ENCODE measurements around the gene PGR. TPM values are rescaled to one million over a fixed set of nuclear protein-coding genes. Genes with fewer than 3 reads are reported as not detected.
"Not testable (repeated sequence)": the region's sequence is repeated elsewhere in the genome, so short reads cannot be mapped to it uniquely, and the experiment has no call there.

PGR gene
- total RNA-seq, 1 experiment from 2014 or later = not detected

GRCh38 chr11:101045415-101045814 lies 84.2 kb downstream of the PGR start:
- DNase-seq = no peak
- H3K27ac ChIP-seq = no peak overlapping the region

DNA sequence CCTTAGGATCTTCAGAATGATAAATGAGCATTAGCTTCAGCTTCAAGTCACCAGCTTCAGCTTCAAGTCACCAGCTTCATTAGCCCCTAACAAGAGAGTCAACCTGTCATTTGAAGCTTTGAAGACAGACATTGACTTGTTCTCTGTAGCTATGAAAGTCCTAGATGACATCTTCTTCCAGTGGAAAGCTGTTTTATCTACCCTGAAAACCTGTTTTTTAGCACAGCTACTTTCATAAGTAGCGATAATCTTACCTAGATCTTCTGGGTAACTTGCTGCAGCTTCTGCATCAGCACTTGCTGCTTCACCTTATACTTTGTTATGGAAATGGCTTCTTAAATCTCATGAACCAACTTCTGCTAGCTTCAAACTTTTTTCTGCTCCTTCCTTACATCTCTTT lies 85.7 kb downstream of the PGR start:
- Histone ChIP-seq H3K9me3 (replicated peaks) (no peaks in the 10 kb centered on the region), H3K27me3 (no peaks in the 10 kb centered on the region), H3K4me1 (no peaks in the 10 kb centered on the region), H3K4me3 (no peak overlapping the region), H3K27ac (no peak overlapping the region), H3K36me3 (no peaks in the 10 kb centered on the region)
- DNase-seq = no peak

More at GRCh38 chr11:101045415-101045814, 84.2 kb downstream of the PGR start:
- H3K9me3 ChIP-seq (replicated peaks) = no peaks in the 10 kb centered on the region
- H3K36me3 ChIP-seq = no peaks in the 10 kb centered on the region
- H3K27me3 ChIP-seq = no peaks in the 10 kb centered on the region
- no peaks in the 10 kb centered on the region for H3K4me1 ChIP-seq
- no peak overlapping the region for H3K4me3 ChIP-seq

DNA sequence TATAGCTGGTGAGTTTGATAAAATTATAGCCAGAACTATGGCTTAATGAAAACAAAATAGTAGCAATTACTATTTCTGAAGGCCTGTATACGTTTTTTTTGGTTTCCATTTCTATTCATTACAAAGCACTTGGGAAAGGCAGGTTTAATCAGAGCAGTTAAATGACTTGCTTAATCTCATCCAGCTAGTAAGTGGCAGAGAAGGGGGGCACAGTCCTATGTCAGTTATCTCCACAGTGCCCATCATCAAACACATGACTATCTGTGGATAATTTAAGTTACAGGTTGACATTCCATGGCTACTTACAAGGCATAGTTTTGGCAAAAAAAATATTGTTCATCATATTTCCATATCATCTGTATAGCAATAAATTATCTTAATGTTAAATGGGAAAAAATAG lies 93.7 kb downstream of the PGR start:
- H3K27me3 ChIP-seq = no peaks in the 10 kb centered on the region
- no peak overlapping the region for H3K4me3 ChIP-seq
- H3K36me3 ChIP-seq = no peaks in the 10 kb centered on the region
- no peak overlapping the region for H3K27ac ChIP-seq
- no peak for DNase-seq
- no peaks in the 10 kb centered on the region for H3K9me3 ChIP-seq (replicated peaks)
- no peaks in the 10 kb centered on the region for H3K4me1 ChIP-seq

- no peaks in the 10 kb centered on the region for H3K4me1 ChIP-seq
- no peaks in the 10 kb centered on the region for H3K36me3 ChIP-seq
- DNase-seq = peak; percentile 11 to 20
- no peaks in the 10 kb centered on the region for H3K9me3 ChIP-seq (replicated peaks)
- H3K4me3 ChIP-seq = no peak overlapping the region
- H3K27me3 ChIP-seq = no peaks in the 10 kb centered on the region
- H3K27ac ChIP-seq = no peak overlapping the region
Measured at GRCh38 chr11:101034076-101034475, 95.5 kb downstream of the PGR start.

DNA sequence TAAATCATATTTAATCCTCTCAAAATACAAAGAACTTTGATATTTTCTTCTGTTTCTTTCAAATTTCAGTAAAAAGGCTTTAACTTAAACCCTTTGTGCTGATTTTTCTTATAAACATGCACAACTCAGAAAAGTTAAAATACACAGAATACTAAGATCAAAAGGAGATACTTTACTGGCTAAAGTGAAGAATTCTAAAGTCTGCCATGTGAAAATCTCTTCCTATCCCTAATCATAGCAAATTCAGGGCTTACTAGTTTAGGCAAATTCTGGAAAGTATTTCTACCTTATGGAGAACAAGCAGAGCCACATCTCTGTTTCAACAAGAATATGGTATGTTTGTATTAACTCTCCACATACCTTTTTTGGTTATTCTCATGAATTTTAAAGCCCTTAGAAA lies 96.6 kb downstream of the PGR start:
- no peak overlapping the region for H3K27ac ChIP-seq
- no peaks in the 10 kb centered on the region for H3K27me3 ChIP-seq
- no peak for DNase-seq
- H3K4me3 ChIP-seq = no peak overlapping the region
- no peaks in the 10 kb centered on the region for H3K36me3 ChIP-seq
- no peaks in the 10 kb centered on the region for H3K9me3 ChIP-seq (replicated peaks)
- H3K4me1 ChIP-seq = no peaks in the 10 kb centered on the region

DNA sequence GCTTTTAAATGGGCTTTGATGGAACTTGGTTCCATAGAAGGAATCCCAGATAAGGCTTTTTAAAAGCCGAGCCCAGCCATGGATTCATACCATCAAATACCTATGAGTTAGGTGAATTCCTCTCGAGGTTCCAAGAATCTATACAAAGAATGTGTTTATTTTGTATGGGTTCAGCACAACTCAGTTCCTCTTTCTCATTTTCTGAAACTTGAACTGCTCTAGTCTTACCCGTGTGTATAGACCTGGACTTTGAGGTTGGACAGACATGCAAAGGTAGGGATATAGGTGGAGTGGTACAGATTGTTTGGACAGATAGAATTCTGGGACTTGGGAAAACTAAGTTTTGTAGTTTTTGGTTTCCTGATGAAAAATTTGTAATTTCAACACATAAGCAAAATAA lies 97.9 kb downstream of the PGR start:
- no peaks in the 10 kb centered on the region for H3K27me3 ChIP-seq
- DNase-seq = no peak
- no peaks in the 10 kb centered on the region for H3K36me3 ChIP-seq

GRCh38 chr11:101030692-101031091 lies 98.9 kb downstream of the PGR start:
- Histone ChIP-seq H3K4me1 (no peaks in the 10 kb centered on the region), H3K27me3 (no peaks in the 10 kb centered on the region), H3K27ac (no peak overlapping the region), H3K9me3 (replicated peaks) (no peaks in the 10 kb centered on the region), H3K4me3 (no peak overlapping the region), H3K36me3 (no peaks in the 10 kb centered on the region)
- DNase-seq = no peak

More for the DNA sequence above, 97.9 kb downstream of the PGR start:
- H3K4me3 ChIP-seq = no peak overlapping the region
- no peaks in the 10 kb centered on the region for H3K4me1 ChIP-seq
- H3K27ac ChIP-seq = no peak overlapping the region
- H3K9me3 ChIP-seq (replicated peaks) = no peaks in the 10 kb centered on the region

DNA sequence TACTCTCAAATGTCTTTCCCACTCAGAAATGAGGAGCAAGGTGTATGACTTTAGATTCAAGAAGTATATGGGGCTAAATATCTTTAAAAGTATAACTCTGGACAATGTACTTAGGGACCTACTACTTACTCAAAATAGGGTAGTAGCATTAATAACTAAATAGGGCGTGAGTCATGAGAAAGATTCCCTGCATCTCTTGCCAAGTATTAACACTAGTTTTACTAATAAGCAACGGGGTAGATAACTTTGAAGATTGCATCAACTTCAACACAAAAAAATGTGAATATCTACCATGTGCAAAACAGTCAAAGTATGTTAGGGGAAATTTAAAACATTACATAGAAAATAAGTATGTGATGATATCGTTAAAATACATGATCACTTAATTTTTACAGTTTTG lies 99.6 kb downstream of the PGR start:
- Histone ChIP-seq H3K4me3 (no peak overlapping the region), H3K27ac (no peak overlapping the region), H3K36me3 (no peaks in the 10 kb centered on the region), H3K4me1 (no peaks in the 10 kb centered on the region), H3K27me3 (no peaks in the 10 kb centered on the region), H3K9me3 (replicated peaks) (no peaks in the 10 kb centered on the region)
- DNase-seq = no peak

DNA sequence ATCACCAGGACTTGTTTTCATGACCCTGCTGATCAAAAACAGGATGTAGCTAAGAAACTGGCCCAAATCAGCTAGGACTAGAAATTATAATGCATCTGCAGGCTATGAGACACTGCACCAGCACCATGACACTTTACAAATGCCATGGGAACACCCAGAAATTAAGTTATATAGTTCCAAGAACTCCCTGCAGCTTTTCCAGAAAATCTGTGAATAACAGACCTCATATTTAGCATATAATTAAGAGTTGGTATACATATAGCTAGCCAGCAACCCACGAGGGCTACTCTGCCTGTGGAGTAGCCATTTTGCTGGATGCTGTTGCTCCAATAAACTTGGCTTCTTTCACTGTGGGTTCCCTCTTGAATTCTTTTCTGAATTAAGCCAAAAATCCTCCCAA lies 101.0 kb downstream of the PGR start:
- H3K27me3 ChIP-seq = no peaks in the 10 kb centered on the region
- no peak overlapping the region for H3K27ac ChIP-seq
- H3K4me3 ChIP-seq = no peak overlapping the region
- no peaks in the 10 kb centered on the region for H3K4me1 ChIP-seq
- no peak for DNase-seq
- no peaks in the 10 kb centered on the region for H3K36me3 ChIP-seq
- no peaks in the 10 kb centered on the region for H3K9me3 ChIP-seq (replicated peaks)

- H3K4me1 ChIP-seq = no peaks in the 10 kb centered on the region
- DNase-seq = no peak
Measured at GRCh38 chr11:101022256-101022655, 107.4 kb downstream of the PGR start.

DNA sequence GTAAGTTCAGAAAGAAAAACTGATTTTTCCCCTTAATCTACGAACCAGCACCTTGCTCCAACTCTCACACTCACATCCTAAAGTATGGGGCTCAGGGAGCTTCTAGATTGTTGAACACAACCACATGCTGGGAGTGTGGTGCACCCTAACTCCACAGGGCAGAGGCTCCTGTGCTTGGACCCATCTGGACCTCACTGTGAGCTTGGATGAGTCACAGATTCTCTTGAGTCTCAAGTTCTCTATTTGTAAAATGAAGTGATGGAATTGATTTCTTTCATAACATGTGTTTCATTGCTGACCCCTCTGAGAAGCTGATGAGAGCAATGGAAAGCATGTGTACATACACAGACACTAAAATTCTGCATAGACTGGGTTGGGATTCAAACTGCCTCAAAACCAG lies 109.7 kb downstream of the PGR start:
- H3K9me3 ChIP-seq (replicated peaks) = no peaks in the 10 kb centered on the region
- no peak for DNase-seq
- H3K4me1 ChIP-seq = no peaks in the 10 kb centered on the region
- no peaks in the 10 kb centered on the region for H3K27me3 ChIP-seq
- no peaks in the 10 kb centered on the region for H3K36me3 ChIP-seq
- H3K27ac ChIP-seq = no peak overlapping the region
- no peak overlapping the region for H3K4me3 ChIP-seq

More at GRCh38 chr11:101022256-101022655, 107.4 kb downstream of the PGR start:
- Histone ChIP-seq H3K27ac (no peak overlapping the region), H3K4me3 (no peak overlapping the region), H3K36me3 (no peaks in the 10 kb centered on the region), H3K27me3 (no peaks in the 10 kb centered on the region), H3K9me3 (replicated peaks) (no peaks in the 10 kb centered on the region)

DNA sequence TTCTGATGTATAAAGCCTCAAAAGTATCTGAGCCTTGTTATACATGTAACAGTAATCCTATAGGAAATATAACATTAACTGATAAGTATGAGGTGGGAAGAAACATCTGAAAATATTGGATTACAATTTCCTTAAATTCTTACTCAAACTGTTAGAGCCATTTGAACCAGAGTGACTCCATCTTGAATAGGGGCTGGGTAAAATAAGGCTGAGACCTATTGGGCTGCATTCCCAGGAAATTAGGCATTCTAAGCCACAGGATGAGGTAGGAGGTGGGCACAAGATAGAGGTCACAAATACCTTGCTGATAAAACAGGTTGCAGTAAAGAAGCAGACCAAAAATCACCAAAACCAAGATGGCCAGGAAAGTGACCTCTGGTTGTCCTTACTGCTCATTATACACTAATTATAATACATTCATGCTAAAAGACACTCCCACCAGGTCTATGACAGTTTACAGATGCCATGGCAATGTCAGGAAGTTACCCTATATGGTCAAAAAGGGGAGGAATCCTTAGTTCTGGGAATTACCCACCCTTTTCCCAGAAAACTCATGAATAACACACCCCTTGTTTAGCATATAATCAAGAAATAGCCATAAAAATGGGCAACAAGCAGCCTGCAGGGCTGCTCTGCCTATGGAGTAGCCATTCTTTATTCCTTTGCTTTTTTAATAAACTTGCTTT lies 114.9 kb downstream of the PGR start:
- no peak for DNase-seq

GRCh38 chr11:101013702-101014101 lies 115.9 kb downstream of the PGR start:
- DNase-seq; H3K4me3 ChIP-seq; H3K9me3 ChIP-seq (replicated peaks); H3K36me3 ChIP-seq; H3K27ac ChIP-seq; H3K27me3 ChIP-seq: not testable (repeated sequence)
- peaks cover 13% of the 10 kb centered on the region for H3K4me1 ChIP-seq

More for the DNA sequence above, 114.9 kb downstream of the PGR start:
- H3K27ac ChIP-seq = no peak overlapping the region
- no peaks in the 10 kb centered on the region for H3K27me3 ChIP-seq
- H3K36me3 ChIP-seq = no peaks in the 10 kb centered on the region
- H3K4me1 ChIP-seq = peaks cover 13% of the 10 kb centered on the region
- no peaks in the 10 kb centered on the region for H3K9me3 ChIP-seq (replicated peaks)
- H3K4me3 ChIP-seq = no peak overlapping the region

GRCh38 chr11:101011881-101012280 lies 117.7 kb downstream of the PGR start:
- Histone ChIP-seq H3K4me3 (no peak overlapping the region), H3K27me3 (no peaks in the 10 kb centered on the region), H3K36me3 (no peaks in the 10 kb centered on the region), H3K9me3 (replicated peaks) (no peaks in the 10 kb centered on the region), H3K4me1 (peaks cover 13% of the 10 kb centered on the region), H3K27ac (peak overlapping the region; percentile 38)
- peak; percentile 37 to 58 for DNase-seq

GRCh38 chr11:101010899-101011298 lies 118.7 kb downstream of the PGR start:
- H3K36me3 ChIP-seq = no peaks in the 10 kb centered on the region
- no peak for DNase-seq
- no peak overlapping the region for H3K4me3 ChIP-seq
- peaks cover 13% of the 10 kb centered on the region for H3K4me1 ChIP-seq
- H3K9me3 ChIP-seq (replicated peaks) = no peaks in the 10 kb centered on the region
- H3K27ac ChIP-seq = no peak overlapping the region
- H3K27me3 ChIP-seq = no peaks in the 10 kb centered on the region

DNA sequence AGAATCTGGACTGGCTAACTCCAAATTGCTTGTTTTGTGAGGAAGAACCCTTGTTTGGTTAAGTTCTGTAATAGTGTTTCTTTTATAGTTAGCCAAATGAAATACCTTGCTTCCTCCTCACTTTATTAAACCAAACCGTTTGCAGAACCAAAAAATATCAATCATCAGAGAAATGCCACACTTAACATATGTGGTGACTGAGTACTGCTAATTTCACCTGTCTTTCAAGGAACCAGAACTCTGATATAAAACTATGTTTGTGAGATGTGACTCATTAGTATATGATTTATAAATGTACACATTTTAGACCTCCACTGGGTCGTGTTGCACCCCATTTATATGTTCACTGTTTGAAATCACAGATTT lies 119.9 kb downstream of the PGR start:
- H3K4me1 ChIP-seq = peaks cover 13% of the 10 kb centered on the region
- DNase-seq = no peak

More for the DNA sequence above, 119.9 kb downstream of the PGR start:
- Histone ChIP-seq H3K27me3 (no peaks in the 10 kb centered on the region), H3K9me3 (replicated peaks) (no peaks in the 10 kb centered on the region), H3K27ac (no peak overlapping the region), H3K36me3 (no peaks in the 10 kb centered on the region), H3K4me3 (no peak overlapping the region)
